Lower leg skin (tissue), 4 donors: ENCODE data around the gene IQCK. TPM values are rescaled to one million over a fixed set of nuclear protein-coding genes. Genes with fewer than 3 reads are reported as not detected.

Source experiments
- DNase-seq, 2 donors: peaks; one replicate each; pipeline ENCODE4 v3.0.0-alpha.2; 2019; ENCODE audit warnings: low spot score in 2 of 2
- H3K4me3 ChIP-seq: fragments of 200-600 bp; sonication (generic); 2 replicates; pipeline ENCODE4 v1.5.1; 2017; ENCODE audit warnings: mild to moderate bottlenecking, low read depth; ENCODE audit not compliant: poor library complexity, severe bottlenecking
- CTCF ChIP-seq, 3 donors: fragments of 450-650 bp; IDR thresholded peaks; one replicate each; pipeline ENCODE4 v1.5.1; 2016; ENCODE audit warnings: antibody characterized with exemption in 3 of 3, mild to moderate bottlenecking in 3 of 3, moderate library complexity in 2 of 3
- POLR2A ChIP-seq, 2 donors: fragments of 450-650 bp; IDR thresholded peaks; one replicate each; pipeline ENCODE4 v1.6.1; 2016 to 2017; ENCODE audit warnings: antibody characterized with exemption in 2 of 2, mild to moderate bottlenecking in 1 of 2, moderate library complexity in 1 of 2
- WGBS, 2 donors: methylation state at CpG; one replicate each; pipeline ENCODE4 v1.1.5; 2018; 5-methylcytosine and 5-hydroxymethylcytosine counted together
- intact Hi-C: fragments of 100-400 bp; cut with DNase I; formaldehyde crosslinking; loops from one replicate; pipeline ENCODE4 v1.15.0; 2023; ENCODE audit warnings: low total_unique reads
- total RNA-seq, 4 donors: library from RNA; depleted of rRNA; stranded (reverse); fragments of >200 nt; gene quantifications; one replicate each; pipeline ENCODE4 v1.1.0, GENCODE V29; 2016

The IQCK gene
- total RNA-seq, 4 donors from 2014 or later, result 6.9 to 20.7 (median 10.9) TPM

- intact Hi-C loops, result no loop called here
- H3K4me3 ChIP-seq, result no peak overlapping the region
- no peak for TF ChIP-seq POLR2A (IDR thresholded peaks at IDR 0.05)
- TF ChIP-seq CTCF (IDR thresholded peaks at IDR 0.05), result no peak
- no peak for DNase-seq
- 66 to 72% methylated on average over 9 of the region's 9 CpGs for WGBS, 2 donors
These were observed 150.3 kb downstream of the IQCK start for GRCh38 chr16:19868421-19868820.

- DNase-seq, result no peak
- no peak overlapping the region for H3K4me3 ChIP-seq
- intact Hi-C loops, result no loop called here
- TF ChIP-seq CTCF (IDR thresholded peaks at IDR 0.05), result no peak
- TF ChIP-seq POLR2A (IDR thresholded peaks at IDR 0.05), result no peak
- WGBS, 2 donors, result 95 to 97% methylated on average over 20 of the region's 20 CpGs
These were observed 153.7 kb downstream of the IQCK start for GRCh38 chr16:19871721-19872120.

GRCh38 chr16:19872179-19872863, 154.2 kb downstream of the IQCK start:
- intact Hi-C loops, result no loop called here
- 95% methylated on average over 21 to 33 of the region's 33 CpGs for WGBS, 2 donors
- DNase-seq, result no peak
- H3K4me3 ChIP-seq, result no peak overlapping the region
- TF ChIP-seq CTCF (IDR thresholded peaks at IDR 0.05) (no peak), POLR2A (IDR thresholded peaks at IDR 0.05) (no peak)

- WGBS, 2 donors, result 83% methylated on average over 12 of the region's 12 CpGs
- intact Hi-C loops, result no loop called here
- TF ChIP-seq POLR2A (IDR thresholded peaks at IDR 0.05) (no peak), CTCF (IDR thresholded peaks at IDR 0.05) (no peak)
- DNase-seq, result no peak
- no peak overlapping the region for H3K4me3 ChIP-seq
These were observed 154.9 kb downstream of the IQCK start for GRCh38 chr16:19872935-19873334.

GRCh38 chr16:19874026-19874425, 156.0 kb downstream of the IQCK start:
- intact Hi-C loops, result no loop called here
- DNase-seq, result no peak
- WGBS, 2 donors, result 73 to 77% methylated on average over 8 of the region's 8 CpGs
- no peak overlapping the region for H3K4me3 ChIP-seq
- no peak for TF ChIP-seq POLR2A (IDR thresholded peaks at IDR 0.05)
- no peak for TF ChIP-seq CTCF (IDR thresholded peaks at IDR 0.05)
